Measurements from ENCODE around the gene CIB2. TPM values are rescaled to one million over a fixed set of nuclear protein-coding genes. Genes with fewer than 3 reads are reported as not detected.
A peak's percentile ranks its signal among the peaks of the same experiment; 100 is the strongest.

CIB2 gene
- total RNA-seq, 1 experiment from 2014 or later = 15.9 TPM

DNA sequence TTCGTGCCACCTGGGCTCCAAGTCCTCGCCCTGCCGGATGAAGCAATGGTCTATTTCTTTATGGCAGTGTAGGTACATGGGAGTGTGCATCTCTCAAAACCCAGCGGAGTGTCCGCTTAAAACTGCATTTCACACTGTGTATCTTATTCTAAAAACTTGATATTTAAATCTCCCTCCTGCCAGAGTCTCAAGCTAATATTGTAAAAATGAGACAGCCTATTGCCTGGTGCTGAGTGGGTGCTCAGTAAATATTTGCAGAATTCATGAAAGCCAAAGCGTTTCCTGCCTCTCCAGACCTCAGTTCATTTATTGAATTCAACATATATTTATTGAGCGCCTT is 53.4 kb downstream of the CIB2 start:
- in situ Hi-C loops (cut with HindIII; ENCODE audit: low pct_unique_long_range_greater_than_20kb, low sequenced_read_pairs) = no loop called here
- DNase-seq (ENCODE audit: low read depth, low spot score) = no peak

GRCh38 chr15:78077053-78077870 is 54.0 kb downstream of the CIB2 start, which contains the start of gene TBC1D2B:
TBC1D2B (minus strand) TSS chr15:78077711; CDS start chr15:78077652, 59 bp downstream.
- peak; percentile 53 for DNase-seq (ENCODE audit: low read depth, low spot score)
- in situ Hi-C loops (cut with HindIII; ENCODE audit: low pct_unique_long_range_greater_than_20kb, low sequenced_read_pairs) = no loop called here

- no peak for DNase-seq (ENCODE audit: low read depth, low spot score)
- in situ Hi-C loops (cut with HindIII; ENCODE audit: low pct_unique_long_range_greater_than_20kb, low sequenced_read_pairs) = no loop called here
Observed at GRCh38 chr15:78076231-78077052, 54.8 kb downstream of the CIB2 start.

DNA sequence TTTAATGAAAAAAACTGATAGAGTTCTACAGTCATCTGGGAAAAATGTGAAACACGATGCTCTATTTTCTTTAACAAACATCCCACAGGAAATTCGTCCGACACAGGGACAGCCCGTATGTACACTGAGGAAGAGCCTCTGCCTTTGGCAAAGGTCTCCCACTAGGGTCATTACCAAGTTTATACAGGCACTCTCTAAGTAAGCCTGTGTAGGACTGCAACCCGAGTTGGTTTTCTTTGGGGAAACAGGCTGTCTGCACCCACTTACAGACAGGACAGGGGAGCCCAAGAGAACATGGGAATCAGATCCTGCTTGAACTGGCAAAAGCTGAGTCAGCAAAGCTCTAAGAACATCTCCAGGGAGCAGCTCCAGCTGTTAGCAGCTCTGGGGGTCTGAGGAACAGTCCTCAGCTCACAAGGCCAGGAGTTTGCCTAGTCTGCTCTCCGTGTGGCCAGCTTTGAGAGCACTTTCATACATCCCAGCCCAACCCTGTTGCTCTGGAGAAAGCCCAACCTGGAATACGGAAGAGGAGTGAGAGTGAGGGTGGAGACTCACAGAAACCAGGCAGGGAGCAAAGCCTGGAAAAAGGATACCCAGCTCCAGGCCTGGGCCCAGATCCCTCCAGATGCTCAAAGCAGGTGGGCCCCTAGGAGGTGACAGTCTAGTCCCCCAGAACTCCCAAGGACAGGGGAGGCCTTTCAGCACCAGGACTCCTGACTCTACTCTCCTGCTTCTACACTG is 55.6 kb downstream of the CIB2 start:
- in situ Hi-C loops (cut with HindIII; ENCODE audit: low pct_unique_long_range_greater_than_20kb, low sequenced_read_pairs) = no loop called here
- peak; percentile 41 for DNase-seq (ENCODE audit: low read depth, low spot score)

GRCh38 chr15:78073046-78073787 is 58.0 kb downstream of the CIB2 start:
- no peak for DNase-seq (ENCODE audit: low read depth, low spot score)
- in situ Hi-C loops (cut with HindIII; ENCODE audit: low pct_unique_long_range_greater_than_20kb, low sequenced_read_pairs) = no loop called here

- DNase-seq (ENCODE audit: low read depth, low spot score) = peak; percentile 86
- in situ Hi-C loops (cut with HindIII; ENCODE audit: low pct_unique_long_range_greater_than_20kb, low sequenced_read_pairs) = no loop called here
Observed at GRCh38 chr15:78072080-78072892, 59.0 kb downstream of the CIB2 start.

DNA sequence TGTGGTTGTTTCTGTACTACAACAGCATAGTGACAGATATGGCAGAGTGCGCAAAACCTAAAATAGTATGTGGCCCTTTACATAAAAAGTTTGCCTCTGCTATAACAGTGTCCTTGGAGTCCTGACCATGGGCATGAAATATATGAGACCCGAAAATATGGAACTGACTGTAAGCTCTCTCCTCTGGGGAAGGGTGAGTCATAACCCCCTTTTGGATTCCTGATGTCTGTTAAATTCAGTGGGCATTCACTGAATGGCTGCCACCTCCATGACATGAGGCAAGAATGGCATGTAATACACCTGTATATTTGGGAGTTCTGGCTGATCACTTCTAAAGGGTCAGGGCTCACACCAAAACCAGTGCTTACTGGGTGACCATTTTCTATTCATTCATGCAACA is 59.9 kb downstream of the CIB2 start:
- in situ Hi-C loops (cut with HindIII; ENCODE audit: low pct_unique_long_range_greater_than_20kb, low sequenced_read_pairs) = no loop called here
- DNase-seq (ENCODE audit: low read depth, low spot score) = no peak

DNA sequence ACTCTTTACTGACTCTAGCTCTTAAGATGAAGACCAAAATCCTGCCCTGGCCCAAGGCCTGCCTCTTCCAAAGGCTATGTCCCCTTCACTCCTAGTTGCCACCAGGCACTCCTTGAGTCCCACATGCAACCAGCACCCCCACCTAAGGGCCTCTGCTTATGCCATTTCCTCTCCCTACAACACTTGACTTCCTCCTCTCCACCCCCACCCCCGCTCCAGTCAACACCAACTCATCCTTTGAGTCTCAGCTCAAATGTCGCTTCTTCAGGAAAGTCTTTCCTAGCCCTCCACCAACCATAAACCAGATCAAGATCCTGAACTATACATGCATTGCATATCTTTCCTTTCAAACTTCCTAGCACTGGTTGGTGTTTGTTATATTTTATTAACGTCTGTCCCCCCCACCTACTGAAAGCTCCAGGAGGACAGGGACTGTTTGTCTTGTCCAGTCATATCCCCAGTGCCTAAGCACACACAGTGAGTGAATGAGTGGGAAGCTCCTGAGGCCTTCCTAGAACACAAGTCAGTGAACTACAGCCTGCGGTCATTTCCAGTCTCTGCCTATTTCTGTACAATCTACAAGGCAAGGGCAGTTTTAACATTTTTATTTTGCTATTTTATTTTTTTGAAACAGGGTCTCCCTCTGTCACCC is 61.1 kb downstream of the CIB2 start:
- no peak for DNase-seq (ENCODE audit: low read depth, low spot score)
- in situ Hi-C loops (cut with HindIII; ENCODE audit: low pct_unique_long_range_greater_than_20kb, low sequenced_read_pairs) = no loop called here

GRCh38 chr15:78069462-78070029 is 61.7 kb downstream of the CIB2 start:
- in situ Hi-C loops (cut with HindIII; ENCODE audit: low pct_unique_long_range_greater_than_20kb, low sequenced_read_pairs) = no loop called here
- no peak for DNase-seq (ENCODE audit: low read depth, low spot score)

DNA sequence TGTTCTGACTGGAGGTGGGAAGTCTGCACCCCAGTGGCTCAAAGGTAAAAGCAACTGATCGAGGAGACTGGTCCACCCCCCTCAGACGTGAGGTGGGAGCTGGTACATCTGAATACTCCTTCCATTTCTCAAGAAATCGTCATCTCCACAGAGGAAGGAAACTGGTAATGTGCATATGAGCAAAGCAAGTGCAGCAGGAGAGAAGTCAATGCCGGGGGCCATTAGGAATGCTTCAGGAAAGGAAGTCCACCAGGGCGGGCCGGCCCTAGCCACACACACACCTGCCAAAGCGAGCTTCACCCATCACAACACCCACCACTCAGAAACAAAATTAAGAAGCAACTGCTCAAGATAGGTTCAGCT is 62.2 kb downstream of the CIB2 start:
- in situ Hi-C loops (cut with HindIII; ENCODE audit: low pct_unique_long_range_greater_than_20kb, low sequenced_read_pairs) = no loop called here
- no peak for DNase-seq (ENCODE audit: low read depth, low spot score)

- in situ Hi-C loops (cut with HindIII; ENCODE audit: low pct_unique_long_range_greater_than_20kb, low sequenced_read_pairs) = no loop called here
Observed at GRCh38 chr15:78067328-78068228, 63.7 kb downstream of the CIB2 start.

DNA sequence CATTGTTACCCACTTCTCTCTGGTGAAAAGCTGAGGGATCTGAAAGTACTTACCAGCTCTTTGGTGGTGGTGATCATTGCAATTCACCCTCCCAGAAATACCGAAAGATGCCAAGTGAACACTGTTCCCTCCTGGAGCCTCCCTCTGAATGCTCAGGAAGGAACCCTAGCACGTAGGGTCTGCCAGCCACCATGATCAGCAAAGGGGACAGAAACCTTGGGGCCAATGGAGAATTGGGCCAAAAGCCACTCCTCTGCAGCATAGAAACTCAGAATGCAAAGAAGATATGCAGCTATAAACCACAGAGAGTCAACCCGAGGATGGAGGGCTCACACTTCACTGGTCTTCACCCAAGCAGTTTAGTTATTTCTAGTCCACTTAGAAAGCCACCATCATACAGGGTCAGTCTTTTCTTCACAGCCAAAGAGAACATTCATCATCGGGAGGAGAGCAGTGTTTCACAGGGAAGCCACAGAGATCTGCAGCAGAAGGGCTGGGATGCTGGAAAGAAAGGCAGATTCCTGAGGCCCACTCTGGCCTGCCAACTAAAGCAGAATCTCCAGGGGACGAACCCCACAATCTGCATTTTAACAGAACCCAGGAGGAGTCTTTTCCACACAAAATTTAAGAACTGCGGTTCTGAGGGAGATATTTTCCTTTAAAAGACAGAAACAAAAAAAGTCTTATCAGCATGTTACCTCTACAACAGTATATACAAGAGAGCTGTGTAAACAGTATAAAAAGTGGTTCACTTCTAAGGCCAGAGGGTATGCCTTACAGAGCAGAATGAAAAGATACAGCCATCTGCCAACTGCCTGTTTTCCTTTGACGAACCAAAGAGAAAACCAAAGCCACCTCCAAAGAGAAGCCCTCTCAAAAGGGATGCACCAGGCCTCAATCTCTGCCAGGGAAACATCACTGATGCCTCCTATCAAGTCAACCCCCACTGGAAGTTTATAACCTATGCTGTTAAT is 65.0 kb downstream of the CIB2 start:
- in situ Hi-C loops (cut with HindIII; ENCODE audit: low pct_unique_long_range_greater_than_20kb, low sequenced_read_pairs) = no loop called here
- no peak for DNase-seq (ENCODE audit: low read depth, low spot score)

More at GRCh38 chr15:78067328-78068228, 63.7 kb downstream of the CIB2 start:
- no peak for DNase-seq (ENCODE audit: low read depth, low spot score)

DNA sequence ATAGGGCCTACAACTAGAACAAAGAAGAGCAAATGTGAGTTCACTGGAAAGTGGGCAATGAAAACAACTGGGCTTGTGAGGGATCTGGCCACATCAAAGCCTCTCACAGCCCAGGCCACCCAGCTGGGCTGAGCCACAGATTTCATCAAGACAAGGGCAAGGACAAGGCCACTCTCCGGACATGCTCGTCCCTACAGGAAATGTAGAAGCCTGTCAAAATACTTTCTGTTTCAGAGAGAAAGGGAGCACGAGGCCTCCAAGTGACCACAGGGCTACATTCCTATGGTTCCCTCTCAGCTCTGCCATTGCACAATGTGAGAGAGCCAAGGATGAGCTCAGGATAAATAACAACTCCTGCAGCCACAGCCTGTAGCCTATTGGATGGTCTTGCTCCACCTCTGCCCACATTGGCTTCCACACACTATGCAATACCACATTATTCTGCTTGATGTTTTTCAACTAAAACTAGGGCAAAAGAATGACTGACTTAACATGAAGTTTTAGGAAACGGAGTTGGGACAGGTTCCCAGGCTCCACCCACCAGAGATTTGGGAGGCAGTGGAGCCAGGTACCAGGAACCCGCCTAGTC is 65.9 kb downstream of the CIB2 start:
- in situ Hi-C loops (cut with HindIII; ENCODE audit: low pct_unique_long_range_greater_than_20kb, low sequenced_read_pairs) = no loop called here
- DNase-seq (ENCODE audit: low read depth, low spot score) = peak; percentile 82

- DNase-seq (ENCODE audit: low read depth, low spot score) = no peak
- in situ Hi-C loops (cut with HindIII; ENCODE audit: low pct_unique_long_range_greater_than_20kb, low sequenced_read_pairs) = no loop called here
Observed at GRCh38 chr15:78064544-78064943, 66.7 kb downstream of the CIB2 start.

All from SK-MEL-5 (cell line).